Stimulated activated naive CD8-positive, alpha-beta T cell treated with anti-CD3 and anti-CD28 coated beads, Interleukin-15, Interleukin-2, amounts not matched to agents 100 U/mL and 50 U/mL, for 24 hours (primary cell): ENCODE results near the gene FAM90A26.
"Not testable (repeated sequence)": the region's sequence is repeated elsewhere in the genome, so short reads cannot be mapped to it uniquely, and the experiment has no call there.

Source experiments
- ATAC-seq: fragments of 150-1000 bp; cut with Tn5 transposase; one replicate; pipeline ENCODE4 v1.10.0; 2021
- DNase-seq: peaks from one replicate; pipeline ENCODE4 v3.0.0; 2021

Gene FAM90A26, protein sequence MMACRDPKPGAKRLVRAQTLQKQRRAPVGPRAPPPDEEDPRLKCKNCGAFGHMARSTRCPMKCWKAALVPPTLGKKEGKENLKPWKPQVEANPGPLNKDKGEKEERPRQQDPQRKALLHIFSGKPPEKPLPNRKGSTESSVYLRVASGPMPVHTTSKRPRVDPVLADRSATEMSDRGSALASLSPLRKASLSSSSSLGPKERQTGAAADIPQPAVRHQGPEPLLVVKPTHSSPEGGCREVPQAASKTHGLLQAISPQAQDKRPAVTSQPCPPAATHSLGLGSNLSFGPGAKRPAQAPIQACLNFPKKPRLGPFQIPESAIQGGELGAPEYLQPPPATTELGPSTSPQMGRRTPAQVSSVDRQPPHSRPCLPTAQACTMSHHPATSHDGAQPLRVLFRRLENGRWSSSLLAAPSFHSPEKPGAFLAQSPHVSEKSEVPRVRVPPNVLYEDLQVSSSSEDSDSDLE

GRCh38 chr4:9169791-9170459 is at the start of gene FAM90A26:
Gene FAM90A26 (plus strand): TSS chr4:9170409. CDS start chr4:9173173, 2,764 bp downstream.
- DNase-seq, ATAC-seq: not testable (repeated sequence)

- ATAC-seq, DNase-seq: not testable (repeated sequence)
Observed at GRCh38 chr4:9122711-9123110, 47.5 kb upstream of the FAM90A26 start.

GRCh38 chr4:9123572-9124007 is 46.6 kb upstream of the FAM90A26 start:
- not testable (repeated sequence) for ATAC-seq
- peak; percentile 17 for DNase-seq

DNA sequence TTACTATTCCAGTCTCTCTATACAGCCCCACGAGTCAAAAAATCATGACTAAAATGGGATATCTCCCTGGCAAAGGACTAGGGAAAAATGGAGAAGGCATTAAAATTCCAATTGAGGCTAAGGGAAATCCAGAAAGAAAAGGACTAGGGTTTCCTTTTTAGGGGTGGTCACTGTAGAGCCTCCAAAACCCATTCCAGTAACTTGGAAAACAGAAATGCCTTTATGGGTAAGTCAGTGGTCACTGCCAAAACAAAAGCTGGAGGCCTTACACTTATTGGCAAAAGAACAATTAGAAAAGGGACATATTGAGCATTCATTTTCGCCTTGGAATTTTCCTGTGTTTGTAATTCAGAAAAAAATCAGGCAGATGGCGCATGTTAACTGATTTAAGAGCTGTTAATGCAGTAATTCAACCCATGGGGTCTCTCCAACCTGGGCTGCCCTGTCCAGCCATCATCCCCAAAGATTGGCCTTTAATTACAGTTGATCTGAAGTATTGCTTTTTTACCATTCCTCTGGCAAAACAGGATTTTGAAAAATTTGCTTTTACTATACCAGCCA is 44.5 kb upstream of the FAM90A26 start:
- DNase-seq, ATAC-seq: not testable (repeated sequence)

DNA sequence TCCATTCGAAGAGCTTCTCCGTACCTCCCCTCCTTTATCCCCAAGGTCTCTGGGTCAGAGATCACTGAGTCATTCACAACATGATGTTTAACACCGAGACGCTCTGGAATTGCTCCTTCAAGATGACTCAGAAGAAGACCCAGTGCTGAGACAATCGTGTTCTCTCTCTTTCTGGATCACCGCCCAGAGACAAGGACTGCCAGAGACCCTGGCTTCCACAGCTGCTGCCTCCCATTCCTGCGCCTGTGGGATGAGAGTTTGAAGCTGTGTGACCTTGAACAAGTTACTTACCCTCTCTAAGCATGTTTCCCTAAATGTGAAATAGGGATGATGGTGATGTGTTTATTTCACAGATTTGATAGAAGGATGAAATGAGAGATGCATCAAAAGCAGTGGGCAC is 38.8 kb upstream of the FAM90A26 start:
- not testable (repeated sequence) for ATAC-seq, DNase-seq

DNA sequence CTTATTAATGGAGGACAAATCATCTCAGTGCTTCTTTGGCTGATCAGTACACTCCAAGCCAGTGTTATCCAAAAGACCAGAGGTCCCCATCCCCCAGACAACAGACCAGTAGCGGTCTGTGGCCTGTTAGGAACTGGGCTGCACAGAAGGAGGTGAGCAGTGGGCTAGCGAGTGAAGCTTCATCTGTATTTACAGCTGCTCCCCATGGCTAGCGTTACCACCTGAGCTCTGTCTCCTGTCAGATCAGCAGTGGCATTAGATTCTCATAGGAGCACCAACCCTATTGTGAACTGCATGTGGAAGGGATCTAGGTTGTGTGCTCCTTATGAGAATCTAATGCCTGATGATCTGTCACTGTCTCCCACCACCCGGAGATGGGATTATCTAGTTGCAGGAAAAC is 37.4 kb upstream of the FAM90A26 start:
- not testable (repeated sequence) for DNase-seq, ATAC-seq

DNA sequence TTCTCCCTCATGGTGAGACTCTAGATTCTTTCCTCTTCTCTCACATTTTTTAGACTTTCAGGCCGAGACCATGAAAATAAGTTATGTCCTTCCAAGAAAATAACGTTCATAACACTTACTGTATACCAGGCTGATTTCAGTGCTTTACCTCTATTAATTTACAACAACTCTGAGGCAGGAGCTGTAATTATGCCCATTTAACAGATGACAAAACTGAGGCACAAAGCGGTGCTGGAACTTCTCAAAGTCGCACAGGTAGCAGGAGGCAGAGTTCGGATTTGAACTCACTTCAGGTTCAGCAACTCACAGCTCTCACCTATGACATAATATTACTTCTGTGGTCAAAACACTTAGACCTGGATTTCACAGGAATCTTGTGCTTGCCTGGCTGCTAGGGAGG is 36.2 kb upstream of the FAM90A26 start:
- DNase-seq, ATAC-seq: not testable (repeated sequence)

- ATAC-seq, DNase-seq: not testable (repeated sequence)
Observed at GRCh38 chr4:9134556-9134955, 35.7 kb upstream of the FAM90A26 start.

DNA sequence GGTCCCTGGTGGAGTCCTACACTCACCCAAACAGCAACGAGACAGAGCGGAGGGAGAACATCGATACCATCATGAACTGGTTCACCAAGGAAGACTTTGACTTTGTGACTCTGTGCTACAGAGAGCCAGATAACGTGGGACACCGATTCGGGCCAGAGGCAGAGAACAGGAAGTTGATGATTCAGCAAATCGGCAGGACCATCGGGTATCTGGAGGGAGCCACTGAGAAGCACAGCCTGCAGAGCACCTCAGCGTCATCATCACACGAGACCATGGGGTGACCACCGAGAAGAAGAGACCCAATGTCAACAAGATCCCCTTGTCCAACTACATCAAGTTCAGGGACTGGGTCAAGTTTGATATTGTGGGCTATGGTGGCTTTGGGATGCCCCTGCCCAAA is 29.2 kb upstream of the FAM90A26 start:
- not testable (repeated sequence) for DNase-seq, ATAC-seq

GRCh38 chr4:9142786-9143185 is 27.4 kb upstream of the FAM90A26 start:
- DNase-seq, ATAC-seq: not testable (repeated sequence)

DNA sequence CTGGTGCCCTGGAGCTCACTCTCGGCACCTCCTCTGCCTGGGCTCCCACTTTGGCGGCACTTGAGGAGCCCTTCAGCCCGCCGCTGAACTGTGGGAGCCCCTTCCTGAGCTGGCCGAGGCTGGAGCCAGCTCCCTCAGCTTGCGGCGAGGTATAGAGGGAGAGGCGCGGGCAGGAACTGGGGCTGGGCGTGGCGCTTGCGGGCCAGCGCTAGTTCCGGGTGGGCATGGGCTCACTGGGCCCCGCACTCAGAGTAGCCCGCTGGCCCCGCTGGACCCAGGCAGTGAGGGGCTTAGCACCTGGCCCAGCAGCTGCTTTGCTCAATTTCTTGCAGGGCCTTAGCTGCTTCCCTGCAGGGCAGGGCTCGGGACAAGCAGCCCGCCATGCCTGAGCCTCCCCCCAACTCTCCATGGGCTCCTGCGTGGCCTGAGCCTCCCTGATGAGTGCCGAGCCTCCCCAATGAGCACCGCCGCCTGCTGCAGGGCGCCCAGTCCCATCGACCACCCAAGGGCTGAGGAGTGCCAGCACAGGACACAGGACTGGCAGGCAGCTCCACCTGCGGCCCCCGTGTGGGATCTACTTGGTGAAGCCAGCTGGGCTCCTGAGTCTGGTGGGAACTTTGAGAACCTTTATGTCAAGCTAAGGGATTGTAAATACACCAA is 26.7 kb upstream of the FAM90A26 start:
- no peak for DNase-seq
- no peak for ATAC-seq

DNA sequence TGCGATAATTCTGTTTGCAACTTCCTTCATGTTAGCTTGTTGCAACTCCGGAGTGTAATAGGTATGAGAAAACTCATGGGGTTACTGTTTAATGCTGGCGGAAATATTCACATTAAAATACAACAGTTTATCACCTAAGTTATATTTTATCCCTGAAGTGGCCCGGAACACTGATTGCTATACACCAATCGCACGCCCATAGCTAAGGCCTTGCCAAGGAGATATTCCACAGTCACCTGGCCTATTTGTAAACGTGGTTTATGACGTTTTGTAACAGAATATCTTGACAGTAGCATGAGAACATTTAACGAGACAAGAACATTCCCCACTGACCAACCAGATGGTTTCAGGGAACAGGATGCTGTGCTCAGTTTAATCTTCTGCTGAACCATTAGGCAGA is 23.2 kb upstream of the FAM90A26 start:
- DNase-seq (no peak), ATAC-seq (no peak)

DNA sequence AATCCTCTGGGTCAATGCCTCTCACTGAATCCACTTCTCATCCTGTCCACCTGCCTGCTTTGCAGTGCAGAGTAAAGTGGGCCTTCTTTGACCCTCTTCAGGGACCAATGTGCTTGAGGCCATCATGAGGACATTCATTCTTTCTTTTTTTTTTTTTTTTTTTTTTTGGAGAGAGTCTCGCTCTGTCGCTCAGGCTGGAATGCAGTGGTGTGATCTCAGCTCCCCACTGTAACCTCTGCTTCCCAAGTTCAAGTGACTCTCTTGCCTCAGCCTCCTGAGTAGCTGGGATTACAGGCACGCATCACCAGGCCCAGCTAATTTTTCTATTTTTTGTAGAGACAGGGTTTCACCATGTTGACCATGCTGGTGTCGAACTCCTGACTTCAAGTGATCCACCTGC is 22.8 kb upstream of the FAM90A26 start:
- DNase-seq, ATAC-seq: not testable (repeated sequence)

GRCh38 chr4:9148611-9149409 is 21.4 kb upstream of the FAM90A26 start:
- DNase-seq, ATAC-seq: not testable (repeated sequence)

- peak; percentile 9 for DNase-seq
- not testable (repeated sequence) for ATAC-seq
Observed at GRCh38 chr4:9151809-9152179, 18.4 kb upstream of the FAM90A26 start.

GRCh38 chr4:9152180-9153007 is 17.8 kb upstream of the FAM90A26 start:
- ATAC-seq (peak; percentile 84), DNase-seq (peak; percentile 96)

DNA sequence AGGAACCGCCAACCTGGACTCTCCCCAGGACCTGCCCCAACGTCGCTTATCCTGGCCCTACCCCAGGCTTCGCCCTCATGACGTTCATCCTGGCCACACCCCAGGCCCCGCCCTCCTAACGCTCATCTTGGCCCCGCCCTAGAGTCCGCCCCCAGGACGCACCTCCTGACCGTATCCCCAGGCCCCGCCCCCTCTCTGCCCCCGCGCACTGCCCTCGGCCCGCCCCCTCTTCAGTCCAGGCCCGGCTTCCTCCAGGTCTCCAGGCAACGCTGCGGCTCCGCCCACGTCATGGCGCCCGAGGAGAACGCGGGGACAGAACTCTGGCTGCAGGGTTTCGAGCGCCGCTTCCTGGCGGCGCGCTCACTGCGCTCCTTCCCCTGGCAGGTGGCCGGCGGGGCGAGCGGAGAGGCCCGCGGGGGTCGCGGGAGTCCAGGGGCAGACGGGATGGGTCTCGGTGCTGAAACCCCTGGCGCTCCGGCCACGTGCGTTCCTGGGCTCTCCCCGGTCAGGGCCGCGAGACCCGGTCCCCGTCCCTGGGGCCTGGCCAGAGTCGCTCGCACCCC is 17.1 kb upstream of the FAM90A26 start:
- DNase-seq (peak; percentile 95), ATAC-seq (peak; percentile 100)

DNA sequence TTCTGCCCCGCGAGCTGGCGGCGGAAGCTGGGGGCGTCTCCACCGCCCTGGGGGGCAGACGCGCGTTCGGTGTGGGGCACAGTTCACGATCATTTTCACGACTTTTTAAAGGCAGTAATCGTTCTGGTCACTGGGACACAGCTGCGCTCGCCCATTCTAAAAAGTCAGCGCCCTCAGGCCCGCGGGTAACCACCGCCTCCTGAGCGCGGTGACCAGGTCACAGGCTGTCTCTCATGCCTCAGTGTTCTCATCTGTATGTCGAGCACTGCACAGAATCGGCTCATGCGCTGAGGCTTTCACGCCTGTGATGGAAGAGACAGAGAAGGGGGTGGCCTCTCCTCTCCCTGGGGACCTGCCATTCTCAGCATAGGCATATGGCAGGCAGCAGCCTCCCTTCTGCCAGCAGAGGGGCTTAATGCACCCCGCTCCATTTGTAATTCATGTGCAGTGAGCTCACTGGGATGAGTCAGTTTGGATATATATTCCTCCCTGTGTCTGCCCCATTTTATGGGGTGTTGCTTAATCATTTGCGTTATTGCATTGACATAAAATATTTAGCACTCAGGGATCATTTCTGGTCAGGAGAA is 16.5 kb upstream of the FAM90A26 start:
- ATAC-seq, result not testable (repeated sequence)
- DNase-seq, result peak; percentile 25

DNA sequence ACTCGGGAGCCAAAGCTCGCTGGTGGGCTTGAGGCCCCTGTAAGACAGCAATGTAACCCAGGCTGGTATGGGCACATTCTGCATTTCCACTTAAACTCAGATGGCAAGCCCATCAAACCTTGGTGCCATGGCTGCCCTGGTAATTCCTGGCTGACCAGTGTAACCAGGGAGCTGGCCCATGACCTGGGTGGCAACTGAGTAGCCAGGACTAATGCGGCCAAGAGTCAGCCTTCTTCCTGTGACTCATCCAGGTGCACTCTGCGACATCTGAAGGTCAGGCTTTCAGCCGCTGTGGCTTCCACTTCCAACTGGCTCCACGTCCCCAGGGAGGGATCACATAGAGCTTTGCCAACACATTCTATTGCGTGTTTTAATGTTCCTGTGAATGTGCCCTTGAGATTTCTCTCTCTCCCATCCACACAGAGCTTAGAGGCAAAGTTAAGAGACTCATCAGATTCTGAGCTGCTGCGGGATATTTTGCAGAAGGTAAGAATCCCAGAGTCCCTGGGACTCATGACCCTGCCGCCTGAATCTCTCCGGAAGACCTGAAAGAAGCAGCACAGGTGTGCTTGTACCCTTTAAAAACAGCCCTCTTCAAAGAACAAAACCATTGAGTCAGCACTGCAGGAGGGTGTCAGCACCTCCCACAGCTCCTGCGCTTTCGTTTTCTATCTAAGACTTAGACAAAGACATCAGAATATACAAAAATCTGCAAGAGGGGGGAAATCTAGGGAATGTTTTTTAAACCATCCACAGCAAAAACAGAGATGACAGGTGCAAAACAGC is 14.9 kb upstream of the FAM90A26 start:
- not testable (repeated sequence) for ATAC-seq

More for the DNA sequence above, 14.9 kb upstream of the FAM90A26 start:
- DNase-seq, result not testable (repeated sequence)
